ENCODE data around the gene TMEM63C.

DNA sequence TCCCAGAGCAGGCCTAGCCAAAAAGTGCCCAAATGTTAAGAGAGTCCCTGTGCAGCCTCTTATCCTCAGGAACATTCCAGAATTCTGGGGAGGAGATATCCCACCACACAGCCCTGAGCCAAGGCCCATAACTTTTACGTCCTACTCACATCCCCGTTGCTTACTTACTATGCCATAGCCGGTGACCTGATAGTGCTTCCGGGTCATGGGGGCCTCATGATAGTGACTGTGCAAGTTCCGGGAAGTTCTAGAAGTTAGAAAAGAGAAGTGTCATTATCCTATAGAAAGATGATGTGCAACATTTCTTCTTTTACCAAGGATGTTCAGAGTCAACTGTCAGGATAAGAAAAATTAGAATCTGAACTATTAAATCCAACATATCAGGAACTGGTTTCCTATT is 105.0 kb downstream of the TMEM63C start:
- TF ChIP-seq, protein P1, sequence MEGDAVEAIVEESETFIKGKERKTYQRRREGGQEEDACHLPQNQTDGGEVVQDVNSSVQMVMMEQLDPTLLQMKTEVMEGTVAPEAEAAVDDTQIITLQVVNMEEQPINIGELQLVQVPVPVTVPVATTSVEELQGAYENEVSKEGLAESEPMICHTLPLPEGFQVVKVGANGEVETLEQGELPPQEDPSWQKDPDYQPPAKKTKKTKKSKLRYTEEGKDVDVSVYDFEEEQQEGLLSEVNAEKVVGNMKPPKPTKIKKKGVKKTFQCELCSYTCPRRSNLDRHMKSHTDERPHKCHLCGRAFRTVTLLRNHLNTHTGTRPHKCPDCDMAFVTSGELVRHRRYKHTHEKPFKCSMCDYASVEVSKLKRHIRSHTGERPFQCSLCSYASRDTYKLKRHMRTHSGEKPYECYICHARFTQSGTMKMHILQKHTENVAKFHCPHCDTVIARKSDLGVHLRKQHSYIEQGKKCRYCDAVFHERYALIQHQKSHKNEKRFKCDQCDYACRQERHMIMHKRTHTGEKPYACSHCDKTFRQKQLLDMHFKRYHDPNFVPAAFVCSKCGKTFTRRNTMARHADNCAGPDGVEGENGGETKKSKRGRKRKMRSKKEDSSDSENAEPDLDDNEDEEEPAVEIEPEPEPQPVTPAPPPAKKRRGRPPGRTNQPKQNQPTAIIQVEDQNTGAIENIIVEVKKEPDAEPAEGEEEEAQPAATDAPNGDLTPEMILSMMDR (conservative IDR thresholded peaks at IDR 0.05), result no peak
- no peak for TF ChIP-seq ZFX (IDR thresholded peaks at IDR 0.05)
